CD14-positive monocyte (primary cell): ENCODE data around the gene C15orf62. TPM values are rescaled to one million over a fixed set of nuclear protein-coding genes. Genes with fewer than 3 reads are reported as not detected.

Source experiments
- DNase-seq, 3 donors: peaks; one replicate each; pipeline ENCODE4 v3.0.0-alpha.2; 2011 to 2022
- H2AFZ ChIP-seq: 2 replicates; pipeline ENCODE4 v1.6.0; 2012; ENCODE audit warnings: mild to moderate bottlenecking, low read depth, low read length, inconsistent platforms; ENCODE audit not compliant: insufficient read depth, poor library complexity, severe bottlenecking
- H3K27ac ChIP-seq, 2 donors: 1 replicate in 1 of 2; 2 replicates in 1 of 2; pipeline ENCODE4 v1.5.1; 2012 to 2013; ENCODE audit warnings: low read length in 2 of 2, control low read depth in 1 of 2, inconsistent platforms in 1 of 2, low read depth in 1 of 2, mild to moderate bottlenecking in 1 of 2
- H3K27me3 ChIP-seq, 2 donors: one replicate each; pipeline versions ENCODE4 v1.6.0 to v1.6.1; 2011 to 2013; ENCODE audit warnings: low read length in 2 of 2; ENCODE audit not compliant: control insufficient read depth in 2 of 2, insufficient read depth in 2 of 2
- H3K36me3 ChIP-seq, 2 donors: replicated peaks in 1 of 2; 1 replicate in 1 of 2; 2 replicates in 1 of 2; pipeline versions ENCODE4 v1.5.1 to v1.6.1; 2012 to 2013; ENCODE audit warnings: low read length in 2 of 2, control low read depth in 1 of 2, inconsistent platforms in 1 of 2, mild to moderate bottlenecking in 1 of 2; ENCODE audit not compliant: insufficient read depth in 2 of 2, control insufficient read depth in 1 of 2
- H3K4me1 ChIP-seq, 2 donors: 1 replicate in 1 of 2; 2 replicates in 1 of 2; pipeline versions ENCODE4 v1.5.1 to v1.6.1; 2012 to 2013; ENCODE audit warnings: low read length in 2 of 2, control low read depth in 1 of 2, inconsistent platforms in 1 of 2, mild to moderate bottlenecking in 1 of 2, moderate library complexity in 1 of 2; ENCODE audit not compliant: insufficient read depth in 2 of 2, control insufficient read depth in 1 of 2
- H3K4me2 ChIP-seq: replicated peaks from 2 replicates; pipeline ENCODE3; 2012; ENCODE audit warnings: low read length, moderate library complexity, mild to moderate bottlenecking; ENCODE audit not compliant: poor library complexity, severe bottlenecking; ENCODE audit errors: extremely low read depth
- H3K4me3 ChIP-seq, 3 experiments: fragments of 200-600 bp in 1 of 3; sonication (generic) in 1 of 3; replicated peaks in 1 of 3; 1 replicate in 2 of 3; 2 replicates in 1 of 3; pipeline ENCODE4 v1.5.1; 2011 to 2013; ENCODE audit warnings: low read length in 3 of 3, mild to moderate bottlenecking in 3 of 3, control low read depth in 2 of 3, low read depth in 2 of 3, inconsistent platforms in 1 of 3, moderate library complexity in 1 of 3
- H3K79me2 ChIP-seq: 2 replicates; pipeline ENCODE4 v1.6.0; 2012; ENCODE audit warnings: mild to moderate bottlenecking, control low read depth, inconsistent platforms, low read length, moderate library complexity; ENCODE audit not compliant: insufficient read depth
- H3K9ac ChIP-seq: 2 replicates; pipeline ENCODE4 v1.6.0; 2017; ENCODE audit warnings: low read length, mild to moderate bottlenecking; ENCODE audit not compliant: insufficient read depth, poor library complexity, severe bottlenecking
- H3K9me3 ChIP-seq, 2 donors: replicated peaks in 1 of 2; 1 replicate in 1 of 2; 2 replicates in 1 of 2; pipeline versions ENCODE4 v1.5.1 to v1.6.1; 2012 to 2013; ENCODE audit warnings: low read length in 2 of 2, control low read depth in 1 of 2; ENCODE audit not compliant: control insufficient read depth in 1 of 2, insufficient read depth in 1 of 2
- H4K20me1 ChIP-seq: 2 replicates; pipeline ENCODE4 v1.6.0; 2012; ENCODE audit warnings: mild to moderate bottlenecking, low read length, control low read depth, moderate library complexity; ENCODE audit not compliant: insufficient read depth
- H3K27ac Mint-ChIP-seq, 7 donors: one replicate each; pipeline ENCODE4 v1.8.0; 2020; ENCODE audit warnings: mild to moderate bottlenecking in 7 of 7, mixed read lengths in 7 of 7, moderate library complexity in 6 of 7, inconsistent platforms in 2 of 7
- H3K27me3 Mint-ChIP-seq, 3 donors: one replicate each; pipeline ENCODE4 v1.8.0; 2021 to 2022; ENCODE audit warnings: low read depth in 3 of 3, mild to moderate bottlenecking in 3 of 3, mixed read lengths in 3 of 3, moderate library complexity in 3 of 3, inconsistent platforms in 1 of 3
- H3K36me3 Mint-ChIP-seq, 2 donors: one replicate each; pipeline ENCODE4 v1.8.0; 2020; ENCODE audit warnings: mixed read lengths in 2 of 2, inconsistent platforms in 1 of 2, mild to moderate bottlenecking in 1 of 2
- H3K4me1 Mint-ChIP-seq: one replicate; pipeline ENCODE4 v1.8.0; 2020; ENCODE audit warnings: mild to moderate bottlenecking, mixed read lengths
- H3K4me3 Mint-ChIP-seq, 2 donors: one replicate each; pipeline ENCODE4 v1.8.0; 2020; ENCODE audit warnings: mild to moderate bottlenecking in 2 of 2, mixed read lengths in 2 of 2, moderate library complexity in 1 of 2
- H3K9me3 Mint-ChIP-seq, 7 donors: one replicate each; pipeline ENCODE4 v1.8.0; 2020 to 2022; ENCODE audit warnings: mixed read lengths in 7 of 7, mild to moderate bottlenecking in 6 of 7, moderate library complexity in 6 of 7, inconsistent platforms in 2 of 7
- WGBS: methylation state at CpG from one replicate; pipeline ENCODE4 v1.1.5; 2013; ENCODE audit warnings: missing lambda C conversion rate; ENCODE audit not compliant: insufficient coverage; 5-methylcytosine and 5-hydroxymethylcytosine counted together
- intact Hi-C, 2 donors: fragments of 100-400 bp; cut with micrococcal nuclease; formaldehyde crosslinking; loops; one replicate each; pipeline versions ENCODE4 v1.15.0 to v1.15.1; 2023
- polyA plus RNA-seq, 3 donors: library from polyadenylated mRNA; depleted of rRNA in 1 of 3; unstranded in 2 of 3; stranded (reverse) in 1 of 3; fragments of 300-500 nt in 2 of 3; fragments of >200 nt in 1 of 3; fragmentation: Illumina TruSeq in 2 of 3; gene quantifications; 1 replicate in 2 of 3; 2 replicates in 1 of 3; pipeline ENCODE4 v1.2.3, GENCODE V29; 2012 to 2021
- TF ChIP-seq, protein P1 (sequence below): fragments of 200-600 bp; IDR thresholded peaks from one replicate; pipeline ENCODE4 v1.8.0; 2022; ENCODE audit warnings: antibody characterized with exemption, mild to moderate bottlenecking

Gene C15orf62
- polyA plus RNA-seq, 3 donors, result 0.23 to 0.25 TPM; not detected in 1

DNA sequence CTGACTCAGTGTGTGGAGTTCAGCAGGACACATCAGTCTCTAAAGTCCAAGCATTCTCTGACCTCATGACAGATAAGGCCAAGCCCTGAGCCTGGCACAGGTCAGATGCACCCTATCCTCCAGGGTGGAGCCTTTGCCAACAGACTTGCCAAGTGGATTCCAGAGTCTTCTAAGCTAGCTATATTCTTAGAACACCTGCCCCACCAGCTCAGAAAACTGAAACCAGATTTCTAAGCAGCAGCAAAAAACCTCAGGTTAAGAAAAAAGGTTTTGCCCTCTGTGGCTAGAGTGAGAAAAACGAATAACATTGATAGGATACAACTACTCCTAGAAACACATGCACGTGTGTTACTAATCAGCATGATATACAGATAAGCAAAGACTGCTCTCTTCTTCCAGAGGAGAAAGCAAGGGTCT is 26.3 kb upstream of the C15orf62 start:
- H3K4me1 ChIP-seq, result peaks cover 16 to 18% of the 10 kb centered on the region in 2 donors

DNA sequence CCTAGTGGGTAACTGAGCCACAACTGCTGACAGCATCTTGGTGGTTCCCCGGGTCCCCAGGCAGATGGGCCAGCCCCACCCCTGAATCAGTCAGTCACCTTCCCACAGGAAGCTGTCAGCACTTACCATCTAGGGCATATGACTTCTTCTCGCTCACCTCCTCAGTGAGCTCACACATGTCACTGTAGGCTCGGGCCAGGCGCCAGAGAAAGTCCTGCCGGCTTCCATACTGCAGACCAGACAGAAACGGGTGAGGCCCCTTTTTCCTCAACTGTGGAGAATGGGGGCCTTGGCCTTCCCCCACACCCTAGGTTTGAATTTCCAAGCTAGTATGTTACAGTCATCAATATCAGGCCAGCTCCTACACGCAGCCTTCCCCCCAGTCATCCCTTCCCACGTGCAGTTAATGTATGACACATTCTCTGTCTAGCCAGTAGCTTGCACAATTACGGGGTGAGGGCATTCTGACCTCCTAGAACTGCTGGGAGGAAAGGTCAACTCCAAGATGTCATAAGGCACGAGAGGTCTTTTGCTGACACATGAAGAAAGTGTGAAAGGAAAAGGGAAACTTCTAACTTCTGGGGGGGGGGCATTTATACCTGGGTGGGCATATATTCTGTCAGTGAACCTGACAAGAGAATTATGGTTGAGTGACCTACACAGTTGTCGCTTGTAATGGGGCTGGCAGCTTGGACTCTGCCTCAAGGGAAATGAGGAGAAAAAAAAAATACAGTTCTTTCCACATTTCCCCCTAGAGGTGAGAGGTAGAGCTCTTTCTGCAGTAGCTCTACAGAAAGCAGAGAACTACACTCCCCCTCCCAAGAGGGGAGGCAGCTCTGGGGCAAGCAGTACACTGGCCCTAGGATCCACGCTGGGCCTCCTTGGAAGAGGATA is 25.6 kb upstream of the C15orf62 start:
- peak in 2 of 3 donors; percentile 13 to 44 for DNase-seq
- WGBS, result 90% methylated on average over 6 of the region's 12 CpGs
- H3K27me3 Mint-ChIP-seq, result no peaks in the 10 kb centered on the region
- H3K9me3 ChIP-seq, result no peaks in the 10 kb centered on the region
- no peak overlapping the region for H3K4me2 ChIP-seq
- H3K27ac ChIP-seq, result peak overlapping the region in 1 of 2 donors; percentile 26
- H2AFZ ChIP-seq, result no peak overlapping the region
- no peaks in the 10 kb centered on the region for H3K27me3 ChIP-seq
- H3K36me3 Mint-ChIP-seq, result peaks cover 53 to 72% of the 10 kb centered on the region in 2 donors
- peak overlapping the region in 5 of 7 donors; percentile 18 to 83 (median 51) for H3K27ac Mint-ChIP-seq
- TF ChIP-seq, protein P1, sequence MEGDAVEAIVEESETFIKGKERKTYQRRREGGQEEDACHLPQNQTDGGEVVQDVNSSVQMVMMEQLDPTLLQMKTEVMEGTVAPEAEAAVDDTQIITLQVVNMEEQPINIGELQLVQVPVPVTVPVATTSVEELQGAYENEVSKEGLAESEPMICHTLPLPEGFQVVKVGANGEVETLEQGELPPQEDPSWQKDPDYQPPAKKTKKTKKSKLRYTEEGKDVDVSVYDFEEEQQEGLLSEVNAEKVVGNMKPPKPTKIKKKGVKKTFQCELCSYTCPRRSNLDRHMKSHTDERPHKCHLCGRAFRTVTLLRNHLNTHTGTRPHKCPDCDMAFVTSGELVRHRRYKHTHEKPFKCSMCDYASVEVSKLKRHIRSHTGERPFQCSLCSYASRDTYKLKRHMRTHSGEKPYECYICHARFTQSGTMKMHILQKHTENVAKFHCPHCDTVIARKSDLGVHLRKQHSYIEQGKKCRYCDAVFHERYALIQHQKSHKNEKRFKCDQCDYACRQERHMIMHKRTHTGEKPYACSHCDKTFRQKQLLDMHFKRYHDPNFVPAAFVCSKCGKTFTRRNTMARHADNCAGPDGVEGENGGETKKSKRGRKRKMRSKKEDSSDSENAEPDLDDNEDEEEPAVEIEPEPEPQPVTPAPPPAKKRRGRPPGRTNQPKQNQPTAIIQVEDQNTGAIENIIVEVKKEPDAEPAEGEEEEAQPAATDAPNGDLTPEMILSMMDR, result no peak
- peaks cover 27% of the 10 kb centered on the region for H3K4me1 Mint-ChIP-seq
- H3K9me3 Mint-ChIP-seq, result no peaks in the 10 kb centered on the region
- H3K4me3 Mint-ChIP-seq, result no peak overlapping the region
- intact Hi-C loops, result no loop called here
- no peak overlapping the region for H3K9ac ChIP-seq
- H3K36me3 ChIP-seq, result peaks cover 29 to 77% of the 10 kb centered on the region in 2 donors
- no peaks in the 10 kb centered on the region for H4K20me1 ChIP-seq
- no peaks in the 10 kb centered on the region for H3K79me2 ChIP-seq
- H3K4me3 ChIP-seq, result no peak overlapping the region
- peaks cover 16 to 18% of the 10 kb centered on the region in 2 donors for H3K4me1 ChIP-seq

More for the DNA sequence above, 26.3 kb upstream of the C15orf62 start:
- no peaks in the 10 kb centered on the region for H3K79me2 ChIP-seq
- TF ChIP-seq, protein P1, result no peak
- H3K4me3 ChIP-seq, result no peak overlapping the region
- WGBS, result 100% methylated on average over 1 of the region's 2 CpGs
- intact Hi-C loops, result no loop called here
- Mint-ChIP-seq H3K9me3 (no peaks in the 10 kb centered on the region), H3K27ac (peak overlapping the region in 2 of 7 donors; percentile 51 to 83), H3K36me3 (peaks cover 59 to 74% of the 10 kb centered on the region in 2 donors), H3K4me1 (peaks cover 27% of the 10 kb centered on the region), H3K27me3 (no peaks in the 10 kb centered on the region), H3K4me3 (no peak overlapping the region)
- H3K4me2 ChIP-seq, result no peak overlapping the region
- H3K27me3 ChIP-seq, result no peaks in the 10 kb centered on the region
- H3K36me3 ChIP-seq, result peaks cover 29 to 81% of the 10 kb centered on the region in 2 donors
- no peak for DNase-seq
- no peaks in the 10 kb centered on the region for H4K20me1 ChIP-seq
- H3K9me3 ChIP-seq, result no peaks in the 10 kb centered on the region
- peak overlapping the region in 1 of 2 donors; percentile 26 for H3K27ac ChIP-seq
- H3K9ac ChIP-seq, result no peak overlapping the region
- H2AFZ ChIP-seq, result no peak overlapping the region
